GM19193 (cell line): ENCODE data around the gene ARID5A.

Experiments used
- POLR2A ChIP-seq: IDR thresholded peaks from 4 replicates; pipeline ENCODE4 v1.6.1; 2011; ENCODE audit not compliant: insufficient read depth, insufficient read length; ENCODE audit errors: extremely low read depth

The ARID5A gene

DNA sequence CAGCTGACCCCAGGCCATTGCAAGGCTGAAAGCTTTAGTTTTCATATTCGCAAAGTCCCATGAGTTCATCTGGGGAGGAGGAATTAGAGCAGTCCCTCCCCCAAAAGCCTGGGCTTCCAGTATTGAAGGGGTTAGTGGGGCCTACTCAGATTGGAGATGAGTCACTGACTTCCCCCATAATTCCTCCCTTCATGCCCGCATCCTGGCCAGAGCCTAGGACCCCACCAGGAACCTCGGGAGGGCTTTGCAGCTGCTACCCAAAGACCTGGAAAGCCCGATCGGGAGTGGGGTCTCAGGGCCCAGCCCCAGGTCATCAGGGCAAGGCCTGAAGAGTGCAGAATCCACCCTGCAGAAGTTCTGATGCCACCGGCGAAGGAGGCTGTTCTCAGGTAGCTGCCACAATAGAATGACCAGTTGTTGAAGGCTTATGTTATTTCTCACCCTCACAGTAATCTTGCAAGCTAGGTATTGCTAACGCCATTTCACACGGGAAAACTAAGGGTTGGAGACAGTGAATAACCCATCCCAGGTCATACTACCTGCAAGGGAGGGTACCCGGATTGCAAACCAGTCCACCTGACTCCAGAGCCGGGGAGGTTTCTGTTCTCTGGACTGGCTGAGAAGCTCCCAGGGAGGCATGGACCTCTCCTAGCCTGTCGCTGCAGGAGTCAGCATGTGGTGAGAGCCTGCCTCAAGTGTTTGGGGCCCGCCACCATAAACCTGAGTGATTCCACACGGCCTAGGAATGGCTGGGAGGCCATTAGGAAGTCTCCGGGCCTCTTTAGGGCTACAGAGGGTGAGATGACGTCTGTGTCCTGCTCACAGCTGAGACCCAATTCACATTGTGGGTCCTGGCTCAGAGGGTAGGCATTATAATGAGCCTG, 5.8 kb upstream of the ARID5A start:
- no peak for TF ChIP-seq POLR2A

DNA sequence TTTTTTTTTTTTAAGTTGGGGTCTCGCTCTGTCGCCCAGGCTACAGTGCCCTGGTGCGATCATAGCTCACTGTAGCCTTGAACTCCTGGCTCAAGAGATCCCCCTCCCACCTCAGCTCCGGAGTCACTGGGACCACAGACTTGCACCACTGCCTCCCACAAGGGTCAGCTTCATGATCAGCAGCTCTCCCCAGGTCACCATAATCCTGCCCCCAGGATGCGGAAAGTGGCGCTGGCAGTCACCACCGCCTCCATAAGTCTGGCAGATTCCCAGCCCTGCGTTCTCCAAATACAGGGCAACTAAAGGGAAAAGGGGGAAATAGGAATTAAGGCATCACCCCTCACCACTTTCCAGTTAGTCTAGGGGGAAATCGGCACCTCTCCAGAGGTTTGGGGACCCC, 5.2 kb upstream of the ARID5A start:
- TF ChIP-seq POLR2A: no peak

DNA sequence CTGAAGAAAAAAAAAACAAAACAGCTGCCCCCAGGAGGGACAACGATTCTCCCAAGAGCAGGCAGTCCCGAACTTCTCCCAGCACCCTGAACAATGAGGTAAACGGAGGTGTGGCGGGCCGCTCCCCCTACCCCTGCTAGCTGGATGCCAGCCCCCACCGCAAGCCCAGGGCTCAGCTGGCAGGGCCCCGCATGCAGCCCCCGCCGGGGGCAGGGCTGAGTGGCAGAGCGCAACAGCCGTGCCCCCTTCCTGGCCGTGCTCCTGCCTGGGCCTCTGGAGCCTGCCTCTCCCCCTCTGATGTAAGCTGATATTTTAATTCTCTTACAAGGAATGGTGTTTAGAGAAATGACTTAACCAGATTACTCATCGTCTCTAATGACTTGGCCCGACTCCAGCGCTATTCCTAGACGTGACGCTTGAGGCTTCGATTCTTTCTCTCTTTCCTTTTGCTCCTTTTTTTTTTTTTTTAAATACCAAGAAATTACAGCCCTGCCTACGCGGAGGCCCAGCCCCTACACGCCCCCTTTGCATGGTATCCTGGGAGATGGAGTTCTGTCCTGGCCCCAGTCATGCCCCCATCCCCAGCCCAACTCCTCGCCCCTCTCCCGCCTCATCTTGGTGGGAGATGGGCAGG, 4.6 kb upstream of the ARID5A start:
- TF ChIP-seq POLR2A: peak; percentile 43

DNA sequence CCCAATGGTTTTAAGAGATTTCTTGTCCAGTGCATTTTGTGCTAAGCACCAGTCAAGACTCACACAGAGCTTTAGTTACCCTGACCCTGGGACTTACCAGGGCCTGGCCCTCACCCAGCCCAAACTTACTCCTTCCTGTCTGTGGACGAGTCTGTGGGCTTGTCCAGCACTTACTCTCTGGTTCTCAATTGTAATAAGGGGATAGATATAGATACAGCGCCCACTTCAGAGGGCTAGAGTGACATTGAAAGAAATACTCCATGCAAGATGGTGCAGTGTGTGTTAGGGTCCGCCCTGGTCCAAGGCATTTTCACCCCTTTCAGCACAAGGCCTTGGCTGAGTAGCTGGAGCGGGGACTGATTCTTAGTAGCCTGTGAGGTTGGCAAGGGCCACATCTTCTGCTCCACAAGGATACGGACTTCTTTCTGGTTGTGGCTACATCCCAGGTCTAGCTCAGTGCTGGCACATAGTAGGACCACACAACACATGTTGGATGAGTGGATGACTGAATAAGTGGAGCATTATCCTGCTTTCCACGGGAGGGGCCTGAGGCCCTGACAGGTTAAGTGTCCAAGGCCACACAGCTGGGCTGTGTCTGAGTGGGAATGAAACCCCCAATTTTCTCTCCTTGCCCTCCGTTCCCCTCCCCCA, 3.8 kb upstream of the ARID5A start:
- no peak for TF ChIP-seq POLR2A

DNA sequence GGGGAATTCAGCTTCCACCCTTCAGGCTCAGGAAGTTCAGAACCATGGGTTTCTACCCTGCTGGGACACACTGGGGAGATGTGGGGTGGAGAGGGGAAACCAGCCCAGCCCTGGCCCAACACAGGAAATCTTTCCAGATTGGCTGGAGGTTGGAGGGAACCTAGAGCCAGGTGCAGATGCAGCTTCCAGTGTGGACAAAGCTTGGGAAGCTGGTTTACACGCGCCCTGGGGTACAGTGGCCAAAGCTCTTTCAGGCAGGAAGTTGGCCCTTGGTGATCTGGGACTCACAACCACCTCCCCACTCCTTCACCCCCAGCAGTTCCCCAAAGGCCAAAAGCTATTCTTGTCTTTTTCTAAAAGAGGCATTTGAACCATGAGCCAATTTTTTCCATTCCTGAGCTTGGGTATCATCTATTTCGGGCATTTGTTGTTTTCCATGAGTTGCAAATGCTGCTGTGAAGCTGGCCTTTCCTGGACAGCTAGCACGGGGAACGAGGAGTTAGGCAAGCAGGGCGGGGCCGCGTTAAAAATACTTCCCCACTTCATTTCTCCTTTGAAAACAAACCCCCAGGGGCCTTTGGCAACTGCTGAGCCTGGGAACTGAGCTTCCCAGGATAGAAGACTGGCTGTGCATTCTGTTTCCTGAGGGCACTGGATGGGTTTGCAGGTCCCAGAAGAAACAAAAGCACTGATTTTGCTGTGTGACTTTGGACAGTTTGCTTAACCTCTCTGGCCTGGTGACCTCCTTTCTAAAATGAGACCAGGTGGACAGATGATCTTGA, 3.1 kb upstream of the ARID5A start:
- TF ChIP-seq POLR2A: no peak

DNA sequence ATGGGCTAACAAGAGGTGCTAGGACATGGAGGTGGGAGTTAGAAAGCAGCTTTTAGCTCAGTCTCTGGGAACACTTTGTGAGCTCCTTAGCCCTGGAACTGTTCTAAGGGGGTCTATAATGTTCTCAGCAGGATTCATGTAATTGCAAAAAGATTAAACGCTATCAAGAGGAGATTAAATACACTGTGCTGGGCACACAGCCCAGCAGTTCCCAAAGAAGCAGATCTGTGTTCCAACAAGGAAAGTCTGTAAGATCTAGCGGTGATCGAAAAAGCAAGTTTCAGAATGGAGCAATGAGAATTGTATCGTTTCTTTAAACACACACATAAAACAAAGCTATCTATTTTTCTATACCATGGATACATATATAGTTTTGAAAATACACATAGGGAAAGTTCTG, 2.4 kb upstream of the ARID5A start:
- TF ChIP-seq POLR2A: no peak

DNA sequence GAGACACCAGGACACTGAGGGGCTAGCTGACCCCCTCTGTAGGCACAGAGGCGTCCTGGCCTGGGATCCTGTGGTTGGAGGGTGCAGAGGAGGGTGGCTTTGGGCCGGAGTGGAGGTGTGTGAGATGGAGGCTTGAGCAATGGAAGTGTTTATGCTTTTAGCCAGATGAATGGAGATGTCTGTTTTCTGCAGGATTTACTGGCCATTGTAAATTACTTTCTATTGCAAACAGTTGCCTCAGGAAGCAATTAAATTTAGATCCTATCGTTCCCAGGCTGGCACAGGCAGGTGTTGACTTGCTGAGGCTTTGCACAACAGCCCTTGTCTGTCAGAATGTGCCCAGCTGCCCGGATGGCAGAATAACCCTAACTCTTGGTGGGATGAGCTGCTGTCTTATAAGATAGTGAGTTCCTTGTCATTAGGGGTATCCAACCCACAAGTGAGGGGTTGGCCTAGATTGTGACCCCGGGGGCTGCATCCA, 1.8 kb upstream of the ARID5A start:
- TF ChIP-seq POLR2A: no peak

DNA sequence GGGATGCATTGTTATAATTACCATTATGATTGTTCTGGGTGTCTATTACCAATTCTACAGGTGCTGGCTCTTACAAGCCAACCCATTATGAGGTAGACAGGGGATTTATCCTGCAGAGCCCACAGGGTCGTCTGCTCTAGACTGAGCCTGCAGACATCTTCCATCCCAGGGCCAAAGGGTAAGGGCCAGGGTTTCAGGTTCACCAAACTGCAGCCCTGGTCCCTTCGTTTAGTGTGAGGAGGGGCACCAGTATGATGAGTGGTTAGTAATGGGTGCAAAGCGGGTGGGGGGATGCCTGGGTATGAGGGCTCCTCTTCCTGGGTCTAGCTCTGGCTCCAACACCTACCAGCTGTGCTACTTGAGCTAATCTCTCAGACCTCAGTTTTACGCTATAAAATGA, 1.2 kb upstream of the ARID5A start:
- no peak for TF ChIP-seq POLR2A

DNA sequence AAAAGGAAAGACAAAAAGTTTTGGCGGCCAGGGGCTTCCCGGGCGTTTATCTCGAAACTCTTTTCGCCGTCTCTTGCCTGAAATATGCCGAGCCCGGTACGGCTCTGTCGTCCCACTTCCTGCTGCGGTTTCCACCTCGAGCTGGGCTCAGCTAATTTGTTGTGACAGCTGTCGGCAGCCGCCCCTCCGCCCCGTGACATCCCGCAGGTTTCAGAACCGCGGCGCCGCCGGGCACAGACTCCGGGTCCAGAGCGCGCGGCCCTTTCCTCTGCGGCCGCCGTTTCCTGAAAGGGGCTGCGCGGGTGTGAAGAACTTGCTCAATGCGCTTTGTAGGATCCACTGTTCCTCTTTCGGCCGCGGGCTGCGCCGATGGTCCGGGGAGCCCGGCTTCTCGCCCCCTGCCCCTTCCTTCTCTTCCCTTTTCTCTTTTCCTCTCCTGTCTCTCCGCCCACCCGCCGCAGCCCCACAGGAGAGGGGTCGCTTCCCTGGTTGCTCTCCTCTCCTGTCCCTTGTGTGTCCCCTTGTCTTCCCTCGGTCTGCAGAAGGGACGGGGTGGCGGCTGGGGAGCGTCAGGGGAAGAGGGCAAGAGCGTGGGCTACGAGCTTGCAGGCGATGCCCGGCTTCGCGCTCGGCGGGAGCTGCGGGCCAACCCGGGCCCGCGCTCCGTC, 648 bp downstream of the ARID5A start:
- no peak for TF ChIP-seq POLR2A

DNA sequence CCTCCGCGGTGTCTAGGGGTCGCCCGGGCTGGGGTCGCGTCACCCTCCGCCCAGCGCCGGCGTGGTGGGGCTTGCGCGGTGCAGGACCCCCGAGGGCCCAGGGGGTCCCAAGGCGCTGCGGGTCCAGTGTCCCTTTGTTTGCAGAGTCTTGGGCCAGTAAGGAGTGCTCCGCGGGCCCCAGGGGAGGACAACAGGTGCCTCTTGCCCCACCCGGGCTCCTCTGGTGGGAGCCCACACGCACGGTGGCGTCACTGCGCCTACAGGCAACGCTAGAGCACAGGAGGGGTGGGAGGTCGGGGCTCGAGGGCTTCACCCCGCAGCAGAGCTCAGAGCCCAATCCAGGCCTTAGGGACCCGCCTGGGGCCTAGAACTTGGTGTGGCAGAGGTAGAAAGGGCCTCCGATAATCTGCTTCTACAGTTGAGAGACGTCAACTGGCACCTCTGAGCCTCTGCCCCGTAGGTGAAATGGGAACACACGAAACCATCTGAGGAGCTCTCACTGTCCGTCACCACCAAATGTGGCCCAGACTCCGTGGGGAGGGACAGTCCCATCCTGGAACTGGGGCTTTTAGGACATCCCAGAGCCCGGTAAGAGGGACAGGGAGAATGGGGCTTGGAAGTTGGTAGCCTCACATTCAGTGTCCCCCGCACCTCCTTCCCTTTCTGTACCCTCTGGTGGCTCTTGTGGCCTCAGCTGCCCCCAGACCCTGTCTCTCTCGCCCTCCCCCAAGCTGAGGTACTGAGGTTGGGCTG, 1.4 kb downstream of the ARID5A start:
- TF ChIP-seq POLR2A: peak; percentile 14

DNA sequence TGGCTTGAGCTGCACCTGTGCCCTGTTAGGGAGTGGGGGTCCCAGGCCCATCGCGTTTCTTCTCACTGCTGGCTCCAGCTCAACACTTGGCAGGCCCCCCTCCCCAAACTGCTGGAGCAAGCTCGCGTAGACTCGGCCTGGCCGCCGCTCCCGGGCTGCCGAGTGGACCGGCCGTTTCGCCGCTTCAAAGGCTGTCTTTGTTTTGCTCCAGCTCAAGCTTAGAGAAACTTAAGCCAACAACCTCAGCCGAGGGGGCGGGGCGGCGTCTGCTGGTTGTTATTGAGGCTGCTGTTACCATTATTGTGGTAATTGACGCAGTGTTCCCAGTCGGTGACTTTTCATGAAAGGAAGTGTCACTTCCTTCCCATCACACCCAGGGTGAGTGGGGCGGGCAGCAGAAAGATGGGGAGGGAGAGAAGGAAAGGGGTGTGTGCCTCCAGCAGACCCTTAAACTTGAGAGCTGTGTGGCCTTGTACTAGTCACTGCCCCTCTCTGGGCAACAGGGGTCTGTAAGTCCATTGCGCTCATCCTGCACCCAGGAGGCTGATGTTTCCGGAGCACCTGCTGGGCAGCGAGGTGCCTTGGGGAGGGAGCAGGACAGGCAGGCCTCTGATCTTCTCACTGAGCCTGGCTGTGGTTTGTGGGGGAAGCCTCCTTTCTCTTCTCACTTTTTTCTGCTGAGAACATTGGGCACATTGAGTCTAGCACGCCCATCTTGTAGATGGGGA, 2.1 kb downstream of the ARID5A start:
- TF ChIP-seq POLR2A: no peak

DNA sequence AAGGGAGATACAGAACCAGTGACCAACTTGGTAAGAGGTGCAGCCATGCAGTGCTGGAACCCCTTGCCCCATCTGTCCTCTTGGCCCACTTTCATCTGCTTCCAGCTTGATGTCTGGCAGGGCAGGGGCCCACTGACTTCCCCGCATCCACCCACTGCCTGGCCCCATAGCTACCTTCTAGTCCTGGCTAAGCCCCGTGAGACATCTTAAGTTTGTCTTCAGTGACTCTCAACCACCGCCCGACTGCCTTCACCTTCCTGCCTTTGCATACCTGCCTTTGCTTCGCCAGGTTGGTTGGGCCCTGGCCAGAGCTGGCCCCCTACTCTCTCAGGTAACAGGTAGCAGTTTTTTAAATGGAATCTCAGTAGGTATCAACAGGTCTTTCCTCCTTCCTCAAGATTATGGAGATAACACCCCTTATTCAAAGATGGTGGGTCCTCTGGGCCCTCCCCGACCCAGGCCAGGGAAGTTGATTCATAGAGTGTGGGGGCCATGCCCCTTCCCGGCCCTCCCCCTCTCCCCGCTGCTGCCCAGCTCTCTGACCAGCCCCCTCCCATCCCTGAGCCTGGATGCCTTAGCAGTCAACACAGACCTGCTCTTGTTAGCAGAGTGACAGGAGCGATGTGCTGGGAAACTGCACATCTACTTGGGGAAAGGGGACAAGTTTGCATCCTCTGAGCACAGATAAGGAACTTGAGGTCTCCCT, 2.8 kb downstream of the ARID5A start:
- TF ChIP-seq POLR2A: no peak

DNA sequence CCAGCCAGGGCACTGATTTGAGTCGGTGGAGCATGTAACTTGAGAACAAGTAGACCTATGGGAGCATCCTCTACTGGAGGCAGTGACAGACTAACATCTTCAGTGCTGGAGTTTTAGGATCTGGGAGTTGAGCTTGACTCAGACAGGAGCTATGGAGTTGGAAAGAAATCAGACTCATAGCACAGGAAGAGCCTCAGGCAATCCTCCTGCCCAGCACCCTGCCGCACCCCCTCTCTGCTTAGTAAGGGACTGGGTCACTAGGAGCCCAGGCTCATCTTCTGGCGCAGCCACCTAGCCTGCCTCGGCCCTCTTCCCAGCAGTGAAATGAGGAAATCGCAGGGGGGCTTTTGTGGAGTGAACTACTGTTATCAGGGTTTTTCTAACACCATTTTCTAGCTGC, 3.6 kb downstream of the ARID5A start:
- no peak for TF ChIP-seq POLR2A
